GM12874 (cell line): ENCODE results near the gene HPD.

ENCODE experiments used
- CTCF ChIP-seq: IDR thresholded peaks from 2 replicates; pipeline ENCODE4 v1.5.1; 2011; ENCODE audit warnings: low read depth, mild to moderate bottlenecking, control low read depth, low read length, moderate library complexity; ENCODE audit not compliant: insufficient read depth

The HPD gene

DNA sequence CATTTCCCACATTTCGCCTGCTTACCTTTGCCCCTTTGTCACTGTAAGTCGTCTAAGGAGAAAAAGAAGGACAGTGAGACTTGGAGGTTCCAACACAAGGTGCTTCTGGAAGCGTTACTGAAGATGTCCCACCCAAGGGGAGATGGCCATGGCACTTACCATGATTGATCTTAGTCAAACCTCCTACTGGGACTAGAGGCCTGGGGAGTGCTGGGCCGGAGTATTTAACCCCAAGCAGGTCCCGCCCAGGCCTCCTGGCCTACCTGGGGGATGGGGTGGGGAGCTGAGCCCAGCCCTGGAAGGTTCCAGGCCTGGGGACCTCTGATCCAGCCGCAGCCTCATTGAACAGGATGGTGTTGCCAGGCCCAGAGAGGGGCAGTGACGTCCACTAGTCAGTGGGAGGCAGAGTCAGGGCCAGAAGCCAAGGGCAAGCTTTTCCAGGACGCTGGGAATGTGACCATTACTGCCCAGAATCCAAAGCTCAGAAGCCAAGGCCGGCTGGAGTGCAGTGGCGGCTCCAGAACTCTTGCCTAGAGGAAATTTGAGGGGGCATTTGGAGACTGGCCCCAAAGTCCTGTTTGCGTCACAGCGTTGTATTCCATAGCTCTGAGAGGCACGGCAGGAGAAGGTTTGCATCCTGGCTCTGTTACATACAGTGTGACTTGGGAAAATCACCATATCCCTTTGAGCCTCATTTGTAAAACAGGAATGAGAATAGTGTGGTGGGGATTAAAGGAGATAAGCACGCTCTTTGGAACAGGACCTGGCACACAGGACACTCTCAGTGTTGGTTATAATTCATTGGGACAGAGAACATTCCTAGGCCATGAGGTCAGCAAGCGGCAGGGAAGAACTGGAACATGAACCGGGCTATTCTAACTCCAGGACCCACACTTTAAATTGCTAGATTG lies at the start of gene HPD:
TSS of gene HPD (minus strand) at position 198 of the 911 bp plus-strand sequence. CDS start at position 162, 36 bp downstream.
- TF ChIP-seq CTCF, result no peak

- no peak for TF ChIP-seq CTCF
Measured at GRCh38 chr12:121905746-121906145, 47.1 kb upstream of the HPD start.

DNA sequence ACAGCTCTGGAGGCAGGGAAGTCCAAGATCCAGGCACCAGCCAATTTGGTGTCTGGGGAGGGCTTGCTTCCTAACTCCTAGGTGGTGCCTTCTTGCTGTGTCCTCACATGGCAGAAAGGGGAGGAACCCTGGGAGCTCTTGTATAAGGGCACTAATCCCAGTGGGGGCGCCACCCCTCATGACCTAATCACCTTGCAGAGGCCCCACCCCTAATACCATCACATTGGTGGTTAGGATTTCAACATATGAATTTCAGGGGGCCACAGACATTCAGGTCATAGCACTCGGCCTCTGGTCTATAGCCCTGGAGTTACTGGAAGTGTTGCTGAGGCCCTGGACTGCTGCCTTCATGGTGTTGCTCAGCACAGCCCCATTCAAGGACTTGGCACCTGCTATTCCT lies 44.5 kb upstream of the HPD start:
- no peak for TF ChIP-seq CTCF

DNA sequence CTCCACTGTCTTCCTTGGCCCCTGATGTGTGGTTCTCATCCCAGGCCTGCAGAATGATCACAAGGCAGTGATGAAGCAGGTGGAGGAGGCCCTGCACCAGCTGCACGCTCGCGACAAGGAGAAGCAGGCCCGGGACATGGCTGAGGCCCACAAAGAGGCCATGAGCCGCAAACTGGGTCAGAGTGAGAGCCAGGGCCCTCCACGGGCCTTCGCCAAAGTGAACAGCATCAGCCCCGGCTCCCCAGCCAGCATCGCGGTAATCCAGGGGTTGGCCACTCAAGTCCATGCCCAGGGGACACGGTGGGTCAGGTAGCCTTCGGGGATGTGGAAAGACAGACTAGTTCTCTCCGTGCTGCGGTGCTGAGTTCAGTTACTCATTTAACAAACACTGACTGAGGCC lies 40.9 kb upstream of the HPD start:
- no peak for TF ChIP-seq CTCF

DNA sequence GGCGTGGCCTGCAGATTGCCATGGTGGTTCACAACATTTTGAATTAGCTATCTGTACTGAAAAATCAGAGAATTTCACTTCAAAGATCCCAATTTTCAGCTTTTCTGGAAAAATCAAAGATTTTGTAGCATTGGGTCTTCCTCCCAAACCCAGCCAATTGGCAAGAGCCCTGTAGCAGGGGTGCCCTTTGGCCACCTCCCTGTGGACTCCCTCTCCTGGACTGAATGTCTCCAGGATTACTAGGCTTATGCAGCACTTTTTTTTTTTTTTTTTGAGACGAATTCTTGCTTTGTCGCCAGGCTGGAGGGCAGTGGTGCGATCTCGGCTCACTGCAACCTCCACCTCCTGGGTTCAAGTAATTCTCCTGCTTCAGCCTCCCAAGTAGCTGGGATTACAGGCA lies 39.6 kb upstream of the HPD start:
- TF ChIP-seq CTCF, result no peak

- no peak for TF ChIP-seq CTCF
Measured at GRCh38 chr12:121894633-121895032, 36.0 kb upstream of the HPD start.

DNA sequence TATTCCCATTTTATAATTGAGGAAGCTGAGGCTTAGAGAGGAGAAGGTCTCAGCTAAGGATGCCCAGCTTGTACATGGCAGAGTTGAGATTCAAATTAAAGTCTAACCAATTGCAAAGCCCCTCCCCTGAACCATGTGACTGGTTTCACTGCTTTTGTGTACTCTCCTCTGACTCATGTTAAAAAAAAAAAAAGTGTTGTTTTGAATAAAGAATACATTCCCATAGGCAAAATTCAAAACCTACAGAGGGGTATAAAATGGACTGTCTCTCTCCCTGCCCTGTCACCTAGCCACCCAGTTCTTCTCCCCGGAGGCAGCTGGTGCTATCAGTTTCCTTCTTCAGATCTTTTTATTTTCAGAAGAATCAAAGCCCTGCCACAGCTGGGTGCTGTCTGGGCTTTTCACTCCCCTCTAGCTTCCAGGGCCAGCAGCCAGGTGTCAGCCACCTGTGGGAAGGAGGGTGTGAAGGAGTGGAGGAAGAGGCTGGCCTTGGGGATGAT lies 35.4 kb upstream of the HPD start:
- TF ChIP-seq CTCF, result no peak
